HG03432 (cell line): ENCODE data around the gene FOXN1.

Source experiments
- ATAC-seq: cut with Tn5 transposase; IDR thresholded peaks from one replicate; pipeline ENCODE4 v1.9.1; 2021; ENCODE audit warnings: mild to moderate bottlenecking, moderate library complexity; ENCODE audit not compliant: unreplicated experiment

The FOXN1 gene

DNA sequence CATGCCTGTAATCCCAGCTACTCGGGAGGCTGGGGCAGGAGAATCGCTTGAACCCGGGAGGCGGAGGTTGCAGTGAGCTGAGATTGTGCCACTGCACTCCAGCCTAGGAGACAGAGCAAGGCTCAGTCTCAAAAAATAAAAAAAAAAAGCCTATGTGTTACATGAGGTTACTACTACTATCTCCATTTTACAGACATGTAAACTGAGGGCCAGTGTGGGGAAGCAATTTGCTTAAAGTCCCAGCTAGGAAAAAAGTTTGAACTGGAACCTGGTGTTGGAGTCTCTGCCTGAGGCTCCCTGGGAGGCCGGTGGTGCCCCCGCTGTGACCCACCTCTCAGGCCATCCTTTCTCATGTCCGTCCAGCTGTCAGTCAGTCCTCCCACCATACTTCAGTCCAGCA lies 28.2 kb upstream of the FOXN1 start:
- ATAC-seq, result no peak

GRCh38 chr17:28478712-28479615 lies 27.2 kb upstream of the FOXN1 start:
- no peak for ATAC-seq

DNA sequence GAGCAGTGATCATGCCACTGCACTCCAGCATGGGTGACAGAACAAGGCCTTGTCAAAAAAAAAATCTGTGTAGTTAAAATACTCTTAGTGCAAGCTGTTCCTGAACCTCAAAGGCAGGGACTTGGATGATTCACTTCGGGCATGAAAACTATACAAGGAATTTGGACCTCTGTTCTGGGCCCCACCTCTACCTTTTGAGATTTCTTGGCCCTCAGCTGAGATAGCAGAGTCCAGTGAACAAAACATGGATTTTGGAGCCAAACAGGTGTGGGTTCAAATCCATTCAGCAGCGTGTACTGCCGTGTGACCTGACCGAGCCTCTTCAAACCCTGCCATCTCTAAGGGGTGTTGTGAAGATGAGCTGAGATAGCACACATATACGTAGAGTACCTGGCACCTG lies 25.9 kb upstream of the FOXN1 start:
- ATAC-seq, result no peak

DNA sequence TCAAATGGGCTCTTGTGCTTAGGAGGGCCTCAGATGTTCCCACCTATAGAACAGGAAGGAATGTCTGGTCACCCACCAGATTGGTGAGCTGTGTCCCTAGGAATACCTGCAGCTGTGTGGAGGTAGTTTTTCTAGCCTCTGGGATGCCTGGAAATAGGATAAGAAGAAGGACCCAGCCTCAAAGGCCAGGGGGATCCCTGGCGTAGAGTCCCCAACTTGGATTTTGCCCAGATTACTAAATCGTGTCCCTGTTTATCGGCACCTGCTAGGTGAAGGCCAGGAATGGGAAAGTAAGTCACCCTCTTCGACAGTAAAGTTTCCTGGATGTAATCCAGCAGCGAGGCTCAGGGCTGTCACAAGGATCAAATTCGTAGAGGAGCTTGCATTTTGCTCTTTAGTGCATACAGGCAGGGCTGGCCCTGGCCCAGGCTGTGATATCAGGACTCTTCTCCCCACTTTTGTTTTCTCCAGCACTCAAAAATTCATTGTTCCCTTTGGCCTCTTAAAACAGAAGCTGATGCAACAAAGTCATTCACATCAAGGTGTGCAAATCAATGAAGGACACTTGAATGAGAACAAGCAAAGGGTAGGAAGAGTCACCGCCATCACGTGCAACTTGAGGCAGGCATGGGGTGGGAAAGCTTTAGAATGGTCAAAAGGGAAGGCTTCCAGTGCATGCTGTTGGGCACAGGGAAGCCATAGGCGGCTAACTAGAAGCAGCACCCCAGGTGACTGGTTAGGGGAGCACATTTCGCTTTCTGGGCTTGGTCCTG lies 25.2 kb upstream of the FOXN1 start:
- ATAC-seq, result no peak

DNA sequence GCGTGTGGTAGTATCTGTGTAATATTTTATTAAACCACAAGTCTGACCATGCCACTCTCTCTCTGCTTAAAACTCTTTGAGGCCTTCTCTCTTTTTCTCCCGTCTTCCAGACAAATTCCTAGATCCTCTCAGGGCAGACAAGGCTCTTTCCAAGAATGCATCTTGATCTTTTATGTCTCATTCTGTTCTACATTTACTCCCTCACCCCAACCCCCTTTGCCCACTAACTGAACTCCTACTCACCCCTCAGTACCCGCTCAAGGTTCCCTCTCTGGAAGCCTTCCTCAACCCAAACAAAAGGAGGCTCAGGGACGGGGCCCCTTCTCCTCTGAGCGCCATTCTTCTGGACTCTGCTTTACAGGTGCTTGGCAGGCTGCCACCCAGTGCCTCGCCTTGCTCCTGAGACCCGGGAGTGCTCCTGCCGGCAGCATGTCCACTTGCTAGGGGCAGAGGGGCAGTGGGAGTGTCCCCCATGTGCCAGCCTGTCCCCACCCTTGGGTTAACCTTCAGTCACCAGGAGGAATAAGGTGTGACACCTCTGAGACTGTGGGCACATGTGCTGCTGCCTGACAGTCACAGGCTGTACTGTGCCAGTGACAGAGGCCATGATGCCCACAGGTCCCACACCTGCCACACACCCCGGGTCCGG lies 23.5 kb upstream of the FOXN1 start:
- no peak for ATAC-seq

- peak; percentile 87 for ATAC-seq
Observed at GRCh38 chr17:28484296-28484695, 21.9 kb upstream of the FOXN1 start.

- no peak for ATAC-seq
Observed at GRCh38 chr17:28485049-28485448, 21.1 kb upstream of the FOXN1 start.

DNA sequence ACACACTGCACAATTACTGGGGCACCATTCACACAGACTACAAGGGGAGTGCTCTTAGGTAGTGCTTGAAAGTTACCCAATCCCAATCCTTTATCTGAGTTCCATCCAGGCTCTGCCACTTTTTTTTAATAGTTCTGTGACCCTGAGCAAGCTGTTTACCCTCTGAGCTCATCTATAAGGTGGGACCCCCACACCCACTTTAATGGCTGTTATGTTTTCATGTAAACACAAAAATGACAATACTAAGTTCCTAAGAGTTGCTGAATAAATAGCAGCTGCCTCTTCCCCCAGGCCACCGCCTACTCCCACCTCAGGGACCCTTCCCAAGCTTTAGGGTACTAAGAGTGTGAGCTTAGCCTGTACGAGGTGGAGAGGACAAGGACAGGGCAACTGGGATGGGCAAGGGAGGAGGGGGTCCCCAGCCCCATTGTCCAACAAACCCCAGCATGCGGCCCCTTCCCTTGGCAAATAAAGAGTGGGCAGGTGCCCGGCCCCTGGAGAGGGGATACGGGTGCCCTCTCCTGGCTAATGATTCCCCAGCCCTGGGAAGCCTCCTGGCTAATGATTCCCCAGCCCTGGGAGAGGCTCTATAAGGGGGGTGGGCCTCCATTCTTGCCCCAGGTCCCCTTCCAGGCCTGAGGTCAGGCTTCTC lies 18.1 kb upstream of the FOXN1 start:
- no peak for ATAC-seq

GRCh38 chr17:28488533-28489276 lies 17.4 kb upstream of the FOXN1 start:
- ATAC-seq, result no peak

DNA sequence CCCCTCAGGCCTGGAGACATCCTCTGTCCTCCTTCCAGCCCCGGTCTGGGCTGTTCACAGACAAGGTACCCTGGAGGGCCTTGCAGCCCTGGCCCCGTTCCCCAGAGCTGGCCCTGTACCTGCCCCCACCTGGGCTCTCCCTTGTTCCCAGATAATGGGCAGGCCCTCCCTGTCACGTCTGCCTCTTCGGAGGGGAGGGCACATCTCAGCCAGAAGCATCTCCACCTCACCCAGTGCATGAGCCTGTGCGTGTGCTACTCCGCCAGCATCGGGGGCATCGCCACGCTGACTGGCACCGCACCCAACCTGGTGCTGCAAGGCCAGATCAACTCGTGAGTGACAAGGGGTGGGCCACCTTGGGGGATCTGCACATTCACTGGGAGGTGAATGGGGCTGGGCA lies 14.9 kb upstream of the FOXN1 start:
- no peak for ATAC-seq

GRCh38 chr17:28491860-28492259 lies 14.3 kb upstream of the FOXN1 start:
- ATAC-seq, result no peak

GRCh38 chr17:28492352-28493310 lies 13.5 kb upstream of the FOXN1 start:
- no peak for ATAC-seq

- ATAC-seq, result no peak
Observed at GRCh38 chr17:28493460-28493859, 12.7 kb upstream of the FOXN1 start.

GRCh38 chr17:28494445-28495188 lies 11.5 kb upstream of the FOXN1 start:
- ATAC-seq, result peak; percentile 71

GRCh38 chr17:28495635-28496034 lies 10.5 kb upstream of the FOXN1 start:
- ATAC-seq, result no peak

DNA sequence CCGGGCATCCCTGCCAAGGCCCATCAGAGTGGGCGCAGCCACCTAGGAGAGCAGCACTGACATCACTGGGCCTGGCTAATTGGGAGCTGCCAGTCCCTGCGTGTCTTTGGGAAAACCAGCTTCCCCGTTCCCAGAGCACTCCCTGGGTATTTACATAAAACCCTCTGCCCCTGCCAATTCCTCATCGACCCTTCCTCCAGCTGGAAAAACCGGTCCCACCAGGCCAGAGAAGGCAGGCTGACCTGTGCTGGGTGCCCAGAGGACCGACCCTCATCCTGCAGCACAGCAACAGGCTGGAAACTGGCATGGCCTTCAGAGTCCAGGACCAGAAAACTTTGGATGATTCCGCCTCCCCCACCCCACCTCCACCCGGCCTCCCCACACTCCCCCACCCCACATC lies 8.2 kb upstream of the FOXN1 start:
- ATAC-seq, result no peak

DNA sequence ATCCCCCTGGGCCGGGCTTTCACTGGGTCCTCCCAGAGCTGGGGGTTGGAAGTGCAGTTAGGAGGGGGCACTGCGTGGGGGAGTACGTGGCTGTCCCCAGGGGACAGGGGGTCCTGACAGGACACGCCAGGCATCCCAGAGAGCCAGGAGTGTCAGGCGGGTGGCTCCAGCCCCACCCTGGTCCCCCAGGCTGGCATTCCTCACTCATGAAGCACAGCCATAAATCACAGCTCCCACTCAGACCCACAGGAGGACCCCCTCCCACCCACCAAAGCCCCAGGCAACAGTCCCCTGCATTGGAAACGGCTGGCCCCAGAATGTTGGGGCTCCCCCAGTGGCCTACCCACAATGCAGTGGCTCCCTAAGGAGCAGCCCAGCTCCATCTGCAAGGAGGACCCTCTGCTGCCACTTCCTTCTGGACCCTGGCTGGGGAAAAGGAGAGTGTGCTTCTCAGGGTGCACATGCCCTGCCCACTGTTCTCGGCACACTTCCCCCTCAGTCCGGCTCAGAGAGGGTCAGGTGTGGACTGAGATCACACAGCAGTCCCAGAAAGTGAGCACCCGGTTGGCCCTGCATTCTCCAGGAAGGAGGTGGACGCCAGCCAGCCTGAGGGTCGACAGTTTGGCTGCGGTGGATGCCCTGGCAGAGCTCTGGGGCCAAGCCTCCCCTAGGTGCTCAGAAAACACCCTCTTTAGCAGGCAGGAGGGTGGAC lies 7.3 kb upstream of the FOXN1 start:
- no peak for ATAC-seq

GRCh38 chr17:28499364-28499664 lies 6.8 kb upstream of the FOXN1 start:
- no peak for ATAC-seq
